Smooth muscle cell (in vitro differentiated cells): ENCODE results near the gene ARL8A. TPM values are rescaled to one million over a fixed set of nuclear protein-coding genes. Genes with fewer than 3 reads are reported as not detected.

Source experiments
- DNase-seq: peaks from one replicate; lab custom pipeline; 2025; ENCODE audit not compliant: unreplicated experiment; lab: John Stamatoyannopoulos, UW
- H2AFZ ChIP-seq: fragments of 200-600 bp; sonication (generic); 2 replicates; pipeline ENCODE4 v1.6.0; 2016; ENCODE audit warnings: antibody characterized with exemption, low read depth, mild to moderate bottlenecking
- H3F3A ChIP-seq: fragments of 200-600 bp; sonication (generic); 2 replicates; pipeline ENCODE4 v1.6.0; 2017; ENCODE audit warnings: antibody characterized with exemption, low read depth
- H3K27ac ChIP-seq: fragments of 200-600 bp; sonication (generic); 2 replicates; pipeline ENCODE4 v1.5.1; 2016; ENCODE audit warnings: low read depth, mild to moderate bottlenecking
- H3K27me3 ChIP-seq: fragments of 200-600 bp; sonication (generic); 2 replicates; pipeline ENCODE4 v1.6.1; 2016; ENCODE audit warnings: low read depth, mild to moderate bottlenecking
- H3K36me3 ChIP-seq: fragments of 200-600 bp; sonication (generic); 2 replicates; pipeline ENCODE4 v1.5.1; 2016; ENCODE audit warnings: low read depth
- H3K4me1 ChIP-seq: fragments of 200-600 bp; sonication (generic); 2 replicates; pipeline ENCODE4 v1.5.1; 2016; ENCODE audit warnings: low read depth
- H3K4me2 ChIP-seq: fragments of 200-600 bp; sonication (generic); 2 replicates; pipeline ENCODE4 v1.6.0; 2016; ENCODE audit warnings: mild to moderate bottlenecking
- H3K4me3 ChIP-seq: fragments of 200-600 bp; sonication (generic); 2 replicates; pipeline ENCODE4 v1.5.1; 2016; ENCODE audit warnings: mild to moderate bottlenecking
- H3K79me2 ChIP-seq: fragments of 200-600 bp; sonication (generic); 2 replicates; pipeline ENCODE4 v1.6.0; 2016; ENCODE audit warnings: low read depth, mild to moderate bottlenecking
- H3K9ac ChIP-seq: fragments of 200-600 bp; sonication (generic); 2 replicates; pipeline ENCODE4 v1.6.0; 2016; ENCODE audit warnings: low read depth
- H3K9me3 ChIP-seq: fragments of 200-600 bp; sonication (generic); replicated peaks from 2 replicates; pipeline ENCODE4 v1.5.1; 2016; ENCODE audit warnings: low read depth
- H4K20me1 ChIP-seq: fragments of 200-600 bp; sonication (generic); 2 replicates; pipeline ENCODE4 v1.6.0; 2016; ENCODE audit warnings: low read depth
- CTCF ChIP-seq: fragments of 200-600 bp; sonication (generic); IDR thresholded peaks from 2 replicates; pipeline ENCODE4 v1.5.1; 2017; ENCODE audit warnings: borderline replicate concordance, mild to moderate bottlenecking, antibody characterized with exemption; ENCODE audit not compliant: insufficient read depth, poor library complexity, severe bottlenecking
- WGBS: methylation state at CpG from one replicate; pipeline ENCODE4 v1.1.7; 2016; ENCODE audit warnings: low lambda C conversion rate; 5-methylcytosine and 5-hydroxymethylcytosine counted together
- polyA plus RNA-seq: library from polyadenylated mRNA; unstranded; fragments of >200 nt; fragmentation: Nextera tagmentation; extraction: Ambion mirVana; gene quantifications from 2 replicates; pipeline ENCODE4 v1.2.1, GENCODE V29; 2016
- total RNA-seq: library from RNA; depleted of rRNA; stranded (reverse); fragments of >200 nt; gene quantifications from 2 replicates; pipeline ENCODE4 v1.2.3, GENCODE V29; 2014

The ARL8A gene
- total and polyA plus RNA-seq, 2 experiments from 2014 or later: 44.8 to 54.7 TPM

- Histone ChIP-seq H3K27ac (no peak overlapping the region), H3K9me3 (no peaks in the 10 kb centered on the region), H3K79me2 (no peaks in the 10 kb centered on the region), H3F3A (no peaks in the 10 kb centered on the region), H3K9ac (no peak overlapping the region), H3K4me2 (no peak overlapping the region), H4K20me1 (no peaks in the 10 kb centered on the region), H3K4me3 (no peak overlapping the region), H3K27me3 (no peaks in the 10 kb centered on the region), H2AFZ (no peak overlapping the region), H3K36me3 (no peaks in the 10 kb centered on the region), H3K4me1 (peaks cover 7% of the 10 kb centered on the region)
- DNase-seq: no peak
- 85% methylated on average over 3 of the region's 3 CpGs for WGBS
- no peak for TF ChIP-seq CTCF
Measured at GRCh38 chr1:202110977-202111376, 33.6 kb downstream of the ARL8A start.

DNA sequence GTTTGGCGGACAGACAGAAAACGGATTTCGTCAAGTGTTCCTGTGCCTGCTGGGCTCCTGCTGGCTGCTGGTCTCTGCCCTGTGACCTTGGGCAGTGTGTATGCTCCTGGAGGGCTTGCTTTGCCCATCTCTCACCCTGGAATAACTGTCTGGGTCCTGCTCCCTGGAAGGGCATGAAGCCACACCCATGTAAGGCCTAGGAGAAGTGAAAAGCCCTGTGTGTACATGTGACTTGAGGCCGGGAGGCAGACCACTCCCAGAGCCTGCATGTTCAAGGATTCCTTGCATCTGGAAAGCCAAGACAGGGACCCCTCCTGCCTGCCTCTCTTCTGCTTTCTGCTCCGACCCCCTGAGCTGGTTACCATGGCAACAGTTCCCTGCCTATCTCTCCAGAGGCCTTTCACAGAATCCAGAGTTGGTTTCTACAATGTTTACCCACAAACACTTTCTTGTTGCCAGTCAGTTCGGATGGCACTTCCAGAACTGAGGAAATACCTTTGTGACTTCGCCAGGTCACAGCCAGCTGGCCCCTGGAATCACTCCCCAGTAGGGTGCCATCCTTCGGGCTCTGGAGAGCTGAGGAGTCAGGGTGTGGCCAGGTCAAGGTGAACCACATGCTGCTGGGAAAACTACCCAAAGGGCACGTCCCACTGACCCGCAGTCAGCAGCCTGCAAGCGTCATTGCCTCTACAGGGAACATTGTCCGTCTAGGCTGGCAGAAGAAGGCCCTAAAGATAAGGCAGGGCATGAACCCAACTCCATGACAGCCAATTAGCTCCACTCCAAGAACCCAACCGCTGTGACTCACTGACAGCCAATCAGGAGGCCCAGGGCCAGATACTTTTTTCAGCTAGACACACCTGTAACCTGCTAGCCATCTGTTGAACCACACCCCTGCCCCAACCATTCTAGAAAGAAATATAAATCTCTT, 36.5 kb downstream of the ARL8A start:
- H3K4me1 ChIP-seq: peaks cover 14% of the 10 kb centered on the region
- no peaks in the 10 kb centered on the region for H3F3A ChIP-seq
- H3K9ac ChIP-seq: no peak overlapping the region
- H3K4me2 ChIP-seq: no peak overlapping the region
- no peaks in the 10 kb centered on the region for H3K79me2 ChIP-seq
- H3K27ac ChIP-seq: no peak overlapping the region
- H2AFZ ChIP-seq: no peak overlapping the region
- no peaks in the 10 kb centered on the region for H3K36me3 ChIP-seq
- TF ChIP-seq CTCF: no peak
- no peak overlapping the region for H3K4me3 ChIP-seq
- no peaks in the 10 kb centered on the region for H4K20me1 ChIP-seq
- 81% methylated on average over 13 of the region's 13 CpGs for WGBS
- H3K9me3 ChIP-seq: no peaks in the 10 kb centered on the region
- no peaks in the 10 kb centered on the region for H3K27me3 ChIP-seq
- no peak for DNase-seq

DNA sequence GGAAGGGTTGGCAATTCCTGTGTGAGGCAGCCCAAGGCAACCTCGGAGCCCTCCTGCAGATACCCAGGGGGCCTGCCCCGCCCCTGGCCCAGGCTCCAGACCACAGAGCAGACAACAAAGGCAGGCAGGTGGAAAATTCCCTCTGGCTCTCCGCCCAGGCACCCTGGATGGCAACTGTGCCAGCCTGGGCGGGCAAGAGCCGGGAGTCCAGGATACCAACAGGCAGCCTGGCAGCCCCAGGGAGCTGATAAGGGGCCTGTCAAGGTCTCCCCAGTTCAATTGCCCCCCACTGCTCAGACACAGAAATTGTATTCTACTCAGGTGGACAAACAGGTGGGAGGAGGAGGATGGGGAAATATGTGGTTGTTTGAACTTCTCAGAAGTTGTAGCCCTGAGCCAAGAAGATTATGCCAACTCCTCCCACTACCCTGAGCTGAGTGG, 37.2 kb downstream of the ARL8A start:
- Histone ChIP-seq H3K9me3 (no peaks in the 10 kb centered on the region), H3K4me2 (no peak overlapping the region), H3K27me3 (no peaks in the 10 kb centered on the region), H3K36me3 (no peaks in the 10 kb centered on the region), H3K4me1 (peaks cover 14% of the 10 kb centered on the region), H3K4me3 (no peak overlapping the region), H3K27ac (no peak overlapping the region), H3F3A (no peaks in the 10 kb centered on the region), H3K79me2 (no peaks in the 10 kb centered on the region), H2AFZ (no peak overlapping the region), H3K9ac (no peak overlapping the region), H4K20me1 (no peaks in the 10 kb centered on the region)
- 79% methylated on average over 5 of the region's 5 CpGs for WGBS
- TF ChIP-seq CTCF: no peak
- DNase-seq: no peak
